ENCODE results near the gene TMOD1. TPM values are rescaled to one million over a fixed set of nuclear protein-coding genes. Genes with fewer than 3 reads are reported as not detected.

The TMOD1 gene
- total and polyA plus RNA-seq, 3 donors from 2014 or later, result 3.9 to 7.8 (median 3.9) TPM

DNA sequence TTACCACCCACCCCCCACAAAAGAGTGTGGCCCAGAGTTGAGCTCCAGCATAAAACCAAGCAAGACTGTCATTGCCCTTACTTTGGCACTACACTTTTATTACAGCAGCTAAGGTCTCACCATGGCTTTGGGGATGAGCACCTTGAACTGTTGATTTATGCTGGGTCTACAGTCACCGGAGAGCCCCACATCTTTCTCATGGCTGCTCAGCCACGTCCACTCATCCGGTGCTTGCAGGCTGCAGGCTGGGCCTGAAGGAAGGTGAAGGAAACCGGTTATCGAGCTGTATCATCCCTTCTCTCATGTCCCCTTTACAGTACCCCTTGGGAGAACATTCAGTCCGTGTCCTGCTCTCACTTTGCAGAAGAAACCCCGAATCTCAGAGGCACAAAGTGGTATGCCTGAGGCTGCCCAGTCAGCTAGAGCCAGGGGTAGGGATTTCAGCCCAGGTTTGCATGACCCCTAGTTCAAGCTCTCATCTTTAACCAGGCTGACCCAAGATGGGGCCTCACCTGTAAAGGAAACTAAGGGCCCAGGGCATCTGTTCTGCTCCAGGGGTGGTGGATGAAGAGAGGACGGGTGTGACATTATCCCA lies 11.6 kb downstream of the TMOD1 start:
- no peaks in the 10 kb centered on the region for H3K9me3 ChIP-seq
- intact Hi-C loops (cut with DNase I; ENCODE audit: low total_unique reads), result no loop called here
- no peaks in the 10 kb centered on the region for H3K36me3 ChIP-seq (ENCODE audit: low read depth, missing control alignments)
- H3K27me3 ChIP-seq, result no peaks in the 10 kb centered on the region
- WGBS, 2 donors, result 81 to 91% methylated on average over 7 to 8 of the region's 8 CpGs
- H3K4me3 ChIP-seq, result no peak overlapping the region
- TF ChIP-seq, protein P1, sequence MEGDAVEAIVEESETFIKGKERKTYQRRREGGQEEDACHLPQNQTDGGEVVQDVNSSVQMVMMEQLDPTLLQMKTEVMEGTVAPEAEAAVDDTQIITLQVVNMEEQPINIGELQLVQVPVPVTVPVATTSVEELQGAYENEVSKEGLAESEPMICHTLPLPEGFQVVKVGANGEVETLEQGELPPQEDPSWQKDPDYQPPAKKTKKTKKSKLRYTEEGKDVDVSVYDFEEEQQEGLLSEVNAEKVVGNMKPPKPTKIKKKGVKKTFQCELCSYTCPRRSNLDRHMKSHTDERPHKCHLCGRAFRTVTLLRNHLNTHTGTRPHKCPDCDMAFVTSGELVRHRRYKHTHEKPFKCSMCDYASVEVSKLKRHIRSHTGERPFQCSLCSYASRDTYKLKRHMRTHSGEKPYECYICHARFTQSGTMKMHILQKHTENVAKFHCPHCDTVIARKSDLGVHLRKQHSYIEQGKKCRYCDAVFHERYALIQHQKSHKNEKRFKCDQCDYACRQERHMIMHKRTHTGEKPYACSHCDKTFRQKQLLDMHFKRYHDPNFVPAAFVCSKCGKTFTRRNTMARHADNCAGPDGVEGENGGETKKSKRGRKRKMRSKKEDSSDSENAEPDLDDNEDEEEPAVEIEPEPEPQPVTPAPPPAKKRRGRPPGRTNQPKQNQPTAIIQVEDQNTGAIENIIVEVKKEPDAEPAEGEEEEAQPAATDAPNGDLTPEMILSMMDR (IDR thresholded peaks at IDR 0.05), result no peak
- no peak for TF ChIP-seq POLR2A (IDR thresholded peaks at IDR 0.05)
- DNase-seq, result no peak
- no peaks in the 10 kb centered on the region for H3K4me1 ChIP-seq
- H3K27ac ChIP-seq, result no peak overlapping the region

DNA sequence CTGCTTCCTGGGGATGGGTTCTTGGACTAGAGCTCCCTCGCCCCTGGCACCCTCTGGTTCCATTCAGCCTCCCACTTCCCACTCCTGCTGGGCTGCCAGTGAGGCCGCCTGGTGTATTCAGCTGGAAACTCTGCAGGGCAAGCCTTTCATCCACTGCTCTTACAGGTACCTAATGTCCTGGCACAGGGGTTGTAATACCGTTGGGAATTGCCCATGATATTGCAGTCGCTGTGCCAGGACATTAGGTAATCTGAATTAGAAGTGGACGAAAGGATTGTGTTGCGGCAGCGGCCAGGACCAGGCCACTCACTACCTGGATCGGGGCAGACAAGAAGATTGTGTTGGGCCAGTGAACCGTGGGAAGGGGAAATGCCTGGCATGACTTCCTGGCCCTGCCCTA lies 13.1 kb downstream of the TMOD1 start:
- no peak for DNase-seq
- TF ChIP-seq, protein P1 (IDR thresholded peaks at IDR 0.05), result no peak
- TF ChIP-seq POLR2A (IDR thresholded peaks at IDR 0.05), result no peak
- WGBS, 2 donors, result 89% methylated on average over 9 of the region's 9 CpGs
- H3K27ac ChIP-seq, result no peak overlapping the region
- H3K4me1 ChIP-seq, result no peaks in the 10 kb centered on the region
- no peak overlapping the region for H3K4me3 ChIP-seq
- no peaks in the 10 kb centered on the region for H3K9me3 ChIP-seq
- no peaks in the 10 kb centered on the region for H3K36me3 ChIP-seq (ENCODE audit: low read depth, missing control alignments)
- intact Hi-C loops (cut with DNase I; ENCODE audit: low total_unique reads), result no loop called here
- H3K27me3 ChIP-seq, result no peaks in the 10 kb centered on the region

DNA sequence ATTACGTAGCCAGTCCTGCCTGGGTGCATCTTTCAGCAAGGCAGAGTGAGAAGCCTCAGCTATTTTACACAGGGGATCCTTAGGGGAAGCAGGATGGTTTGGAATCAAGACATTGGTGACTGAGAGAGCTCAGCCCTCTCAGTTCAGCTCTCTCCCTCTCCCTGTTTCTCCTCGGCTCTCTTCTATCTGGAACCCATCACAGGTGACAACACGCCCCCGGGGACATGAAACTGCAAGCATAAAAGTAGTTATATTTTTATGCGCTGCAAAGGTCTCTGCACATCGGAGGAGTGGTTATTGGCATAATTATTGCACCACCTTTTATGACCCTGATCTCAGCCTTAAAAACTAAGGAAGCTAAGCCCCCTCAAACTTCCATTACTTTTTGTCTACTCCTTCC lies 14.2 kb downstream of the TMOD1 start:
- Histone ChIP-seq H3K27ac (no peak overlapping the region), H3K4me3 (no peak overlapping the region), H3K9me3 (no peaks in the 10 kb centered on the region), H3K27me3 (no peaks in the 10 kb centered on the region), H3K4me1 (no peaks in the 10 kb centered on the region), H3K36me3 (ENCODE audit: low read depth, missing control alignments) (no peaks in the 10 kb centered on the region)
- TF ChIP-seq, protein P1 (IDR thresholded peaks at IDR 0.05), result no peak
- no peak for TF ChIP-seq POLR2A (IDR thresholded peaks at IDR 0.05)
- WGBS, 2 donors, result 74 to 81% methylated on average over 6 of the region's 6 CpGs
- intact Hi-C loops (cut with DNase I; ENCODE audit: low total_unique reads), result no loop called here
- DNase-seq, result no peak

DNA sequence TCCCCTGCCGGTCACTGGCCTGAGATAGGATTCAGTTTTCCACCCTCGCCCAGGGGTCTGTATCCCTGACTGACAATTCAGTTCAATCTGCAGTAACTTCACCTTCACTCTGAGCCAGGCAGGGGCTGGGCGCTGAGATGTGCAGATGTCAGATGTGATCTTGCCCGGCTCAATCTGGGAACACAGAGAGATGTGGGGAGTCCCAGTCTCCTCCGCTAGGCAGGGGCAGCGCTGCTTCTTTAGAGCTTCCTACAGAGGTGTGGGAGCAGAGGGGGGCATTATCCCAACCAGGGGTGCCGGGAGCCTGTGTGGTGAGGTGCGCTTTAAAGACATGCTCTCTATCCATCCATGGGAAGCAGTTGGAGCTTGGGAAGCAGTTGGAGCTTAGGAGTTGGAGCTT lies 14.6 kb downstream of the TMOD1 start:
- intact Hi-C loops (cut with DNase I; ENCODE audit: low total_unique reads), result no loop called here
- DNase-seq, result no peak
- Histone ChIP-seq H3K9me3 (no peaks in the 10 kb centered on the region), H3K4me1 (no peaks in the 10 kb centered on the region), H3K27me3 (no peaks in the 10 kb centered on the region), H3K36me3 (ENCODE audit: low read depth, missing control alignments) (no peaks in the 10 kb centered on the region), H3K27ac (no peak overlapping the region), H3K4me3 (no peak overlapping the region)
- 82 to 95% methylated on average over 8 of the region's 8 CpGs for WGBS, 2 donors
- TF ChIP-seq, protein P1 (IDR thresholded peaks at IDR 0.05), result no peak
- no peak for TF ChIP-seq POLR2A (IDR thresholded peaks at IDR 0.05)

All from testis (tissue), 3 donors.